NCI-H526 treated with DMSO at 0.1 percent for 48 hours (cell line): Measurements from ENCODE around the gene NRG2.

ENCODE experiments used
- DNase-seq: peaks from one replicate; lab custom pipeline; 2025; lab: John Stamatoyannopoulos, UW

Gene NRG2

GRCh38 chr5:139968547-139969261 is 74.4 kb downstream of the NRG2 start:
- peak; percentile 77 for DNase-seq

- no peak for DNase-seq
Measured at GRCh38 chr5:139967353-139967752, 75.7 kb downstream of the NRG2 start.

GRCh38 chr5:139966856-139967255 is 76.2 kb downstream of the NRG2 start:
- DNase-seq: no peak

- no peak for DNase-seq
Measured at GRCh38 chr5:139964994-139965565, 78.0 kb downstream of the NRG2 start.

GRCh38 chr5:139964266-139964993 is 78.7 kb downstream of the NRG2 start:
- DNase-seq: no peak

GRCh38 chr5:139962445-139962844 is 80.7 kb downstream of the NRG2 start:
- no peak for DNase-seq

GRCh38 chr5:139961435-139962157 is 81.5 kb downstream of the NRG2 start:
- DNase-seq: no peak

GRCh38 chr5:139960723-139961383 is 82.2 kb downstream of the NRG2 start:
- DNase-seq: no peak

- DNase-seq: no peak
Measured at GRCh38 chr5:139958432-139959148, 84.5 kb downstream of the NRG2 start.

GRCh38 chr5:139956342-139956741 is 86.8 kb downstream of the NRG2 start:
- DNase-seq: no peak

GRCh38 chr5:139955616-139956273 is 87.4 kb downstream of the NRG2 start:
- DNase-seq: no peak

GRCh38 chr5:139955053-139955605 is 88.0 kb downstream of the NRG2 start:
- DNase-seq: no peak

- DNase-seq: no peak
Measured at GRCh38 chr5:139954462-139954861, 88.6 kb downstream of the NRG2 start.

GRCh38 chr5:139954022-139954421 is 89.1 kb downstream of the NRG2 start:
- no peak for DNase-seq

- peak; percentile 67 for DNase-seq
Measured at GRCh38 chr5:139952574-139952973, 90.5 kb downstream of the NRG2 start.

GRCh38 chr5:139951983-139952382 is 91.1 kb downstream of the NRG2 start:
- no peak for DNase-seq

- no peak for DNase-seq
Measured at GRCh38 chr5:139951296-139951924, 91.7 kb downstream of the NRG2 start.

- DNase-seq: no peak
Measured at GRCh38 chr5:139950436-139950835, 92.7 kb downstream of the NRG2 start.

GRCh38 chr5:139949710-139950109 is 93.4 kb downstream of the NRG2 start:
- no peak for DNase-seq

GRCh38 chr5:139947727-139948126 is 95.4 kb downstream of the NRG2 start:
- DNase-seq: no peak
